ENCODE measurements around the gene GLDC. TPM values are rescaled to one million over a fixed set of nuclear protein-coding genes. Genes with fewer than 3 reads are reported as not detected.
A peak's percentile ranks its signal among the peaks of the same experiment; 100 is the strongest.

The GLDC gene
- total RNA-seq, 2 donors from 2014 or later, result 8.9 to 38.8 TPM

- Histone ChIP-seq H3K9ac (ENCODE audit: extremely low read depth, low read length, poor library complexity, severe bottlenecking) (no peak overlapping the region), H3K36me3 (ENCODE audit: control insufficient read depth, insufficient read depth, low read length) (peaks cover 6% of the 10 kb centered on the region), H3K9me3 (ENCODE audit: control insufficient read depth, low read length) (no peaks in the 10 kb centered on the region), H3K27me3 (ENCODE audit: control insufficient read depth, insufficient read depth, low read length, poor library complexity, severe bottlenecking) (peaks cover 9% of the 10 kb centered on the region), H3K4me3 (ENCODE audit: low read length) (no peak overlapping the region), H3K27ac (ENCODE audit: low read depth, low read length) (no peak overlapping the region), H3K4me1 (ENCODE audit: control insufficient read depth, insufficient read depth, low read length) (no peaks in the 10 kb centered on the region)
- H3K27ac Mint-ChIP-seq, result no peak overlapping the region
- WGBS, 2 experiments (ENCODE audit: insufficient coverage in 1 of 2, insufficient read length in 1 of 2), result 62 to 100% methylated on average over 1 to 5 of the region's 5 CpGs
- no peaks in the 10 kb centered on the region for H3K4me1 Mint-ChIP-seq
- H3K9me3 Mint-ChIP-seq, result no peaks in the 10 kb centered on the region
- peaks cover 15% of the 10 kb centered on the region for H3K27me3 Mint-ChIP-seq (ENCODE audit: insufficient read depth)
- TF ChIP-seq CTCF (conservative IDR thresholded peaks at IDR 0.05), result peak; percentile 72
- H3K4me3 Mint-ChIP-seq, result no peak overlapping the region
- no peak for DNase-seq
- H3K36me3 Mint-ChIP-seq (ENCODE audit: low read depth), result peaks cover 26% of the 10 kb centered on the region
Observed at GRCh38 chr9:6584881-6585597, 60.5 kb downstream of the GLDC start.

- no peaks in the 10 kb centered on the region for H3K27me3 Mint-ChIP-seq (ENCODE audit: insufficient read depth)
- DNase-seq, result no peak
- no peaks in the 10 kb centered on the region for H3K9me3 Mint-ChIP-seq
- no peak for TF ChIP-seq CTCF (conservative IDR thresholded peaks at IDR 0.05)
- no peak overlapping the region for H3K27ac Mint-ChIP-seq
- 88 to 95% methylated on average over 2 to 3 of the region's 3 CpGs for WGBS, 2 experiments (ENCODE audit: insufficient coverage in 1 of 2, insufficient read length in 1 of 2)
- Histone ChIP-seq H3K36me3 (ENCODE audit: control insufficient read depth, insufficient read depth, low read length) (no peaks in the 10 kb centered on the region), H3K9me3 (ENCODE audit: control insufficient read depth, low read length) (no peaks in the 10 kb centered on the region), H3K27me3 (ENCODE audit: control insufficient read depth, insufficient read depth, low read length, poor library complexity, severe bottlenecking) (no peaks in the 10 kb centered on the region), H3K9ac (ENCODE audit: extremely low read depth, low read length, poor library complexity, severe bottlenecking) (no peak overlapping the region), H3K4me3 (ENCODE audit: low read length) (no peak overlapping the region), H3K27ac (ENCODE audit: low read depth, low read length) (no peak overlapping the region), H3K4me1 (ENCODE audit: control insufficient read depth, insufficient read depth, low read length) (no peaks in the 10 kb centered on the region)
- no peaks in the 10 kb centered on the region for H3K4me1 Mint-ChIP-seq
- H3K36me3 Mint-ChIP-seq (ENCODE audit: low read depth), result peaks cover 14% of the 10 kb centered on the region
- H3K4me3 Mint-ChIP-seq, result no peak overlapping the region
Observed at GRCh38 chr9:6581253-6581652, 64.3 kb downstream of the GLDC start.

GRCh38 chr9:6579613-6580012 is 65.9 kb downstream of the GLDC start:
- no peaks in the 10 kb centered on the region for H3K27me3 Mint-ChIP-seq (ENCODE audit: insufficient read depth)

More at GRCh38 chr9:6579613-6580012, 65.9 kb downstream of the GLDC start:
- 93 to 98% methylated on average over 5 to 6 of the region's 6 CpGs for WGBS, 2 experiments (ENCODE audit: insufficient coverage in 1 of 2, insufficient read length in 1 of 2)
- Histone ChIP-seq H3K9me3 (ENCODE audit: control insufficient read depth, low read length) (no peaks in the 10 kb centered on the region), H3K4me1 (ENCODE audit: control insufficient read depth, insufficient read depth, low read length) (no peaks in the 10 kb centered on the region), H3K9ac (ENCODE audit: extremely low read depth, low read length, poor library complexity, severe bottlenecking) (no peak overlapping the region), H3K36me3 (ENCODE audit: control insufficient read depth, insufficient read depth, low read length) (no peaks in the 10 kb centered on the region), H3K27ac (ENCODE audit: low read depth, low read length) (no peak overlapping the region), H3K4me3 (ENCODE audit: low read length) (no peak overlapping the region), H3K27me3 (ENCODE audit: control insufficient read depth, insufficient read depth, low read length, poor library complexity, severe bottlenecking) (no peaks in the 10 kb centered on the region)
- H3K36me3 Mint-ChIP-seq (ENCODE audit: low read depth), result peaks cover 14% of the 10 kb centered on the region
- H3K4me1 Mint-ChIP-seq, result peaks cover 7% of the 10 kb centered on the region
- TF ChIP-seq CTCF (conservative IDR thresholded peaks at IDR 0.05), result no peak
- no peak for DNase-seq
- H3K9me3 Mint-ChIP-seq, result no peaks in the 10 kb centered on the region
- no peak overlapping the region for H3K4me3 Mint-ChIP-seq
- H3K27ac Mint-ChIP-seq, result no peak overlapping the region
